Activated naive CD8-positive, alpha-beta T cell treated with anti-CD3 and anti-CD28 coated beads for 36 hours (primary cell): Measurements from ENCODE around the gene SUZ12. TPM values are rescaled to one million over a fixed set of nuclear protein-coding genes. Genes with fewer than 3 reads are reported as not detected.
"Not testable (repeated sequence)": the region's sequence is repeated elsewhere in the genome, so short reads cannot be mapped to it uniquely, and the experiment has no call there.

Source experiments
- DNase-seq: peaks from one replicate; pipeline ENCODE4 v3.0.0; 2021
- H3K27ac Mint-ChIP-seq: one replicate; pipeline ENCODE4 v1.8.0; 2022; ENCODE audit warnings: mild to moderate bottlenecking, moderate library complexity, mixed read lengths
- H3K27me3 Mint-ChIP-seq: one replicate; pipeline ENCODE4 v1.8.0; 2022; ENCODE audit warnings: mild to moderate bottlenecking, mixed read lengths
- H3K36me3 Mint-ChIP-seq: one replicate; pipeline ENCODE4 v1.8.0; 2021; ENCODE audit warnings: mild to moderate bottlenecking, mixed read lengths
- H3K4me1 Mint-ChIP-seq: one replicate; pipeline ENCODE4 v1.8.0; 2021; ENCODE audit warnings: mixed read lengths
- H3K4me3 Mint-ChIP-seq: one replicate; pipeline ENCODE4 v1.8.0; 2022; ENCODE audit warnings: mild to moderate bottlenecking, moderate library complexity, mixed read lengths
- H3K9me3 Mint-ChIP-seq: one replicate; pipeline ENCODE4 v1.8.0; 2022; ENCODE audit warnings: mixed read lengths
- total RNA-seq, 2 experiments: library from RNA; stranded (reverse); gene quantifications; one replicate each; pipeline ENCODE4 v1.2.3, GENCODE V29; 2021

Gene SUZ12
- total RNA-seq, 2 experiments from 2014 or later = 79.1 to 85.0 TPM

DNA sequence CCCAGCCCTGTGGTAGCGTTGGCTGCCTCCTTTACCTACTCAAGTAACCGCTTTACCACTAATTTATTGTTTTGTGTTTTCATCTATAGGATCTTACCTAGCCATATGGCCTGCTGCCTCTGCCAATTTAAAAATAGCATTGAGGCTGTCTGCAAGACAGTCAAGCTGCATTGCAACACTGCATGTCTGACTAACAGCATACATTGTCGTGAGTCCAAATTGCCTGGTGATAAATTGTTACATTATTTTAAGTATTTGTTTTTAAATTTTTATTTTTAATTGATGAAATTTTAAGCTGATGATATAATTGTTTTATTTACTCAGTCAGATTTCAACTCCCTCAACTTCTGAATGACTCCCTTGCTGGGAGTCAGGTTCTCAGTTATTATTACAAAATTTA is 108.8 kb downstream of the SUZ12 start:
- H3K9me3 Mint-ChIP-seq, DNase-seq, H3K36me3 Mint-ChIP-seq, H3K27ac Mint-ChIP-seq, H3K4me3 Mint-ChIP-seq, H3K27me3 Mint-ChIP-seq, H3K4me1 Mint-ChIP-seq: not testable (repeated sequence)

DNA sequence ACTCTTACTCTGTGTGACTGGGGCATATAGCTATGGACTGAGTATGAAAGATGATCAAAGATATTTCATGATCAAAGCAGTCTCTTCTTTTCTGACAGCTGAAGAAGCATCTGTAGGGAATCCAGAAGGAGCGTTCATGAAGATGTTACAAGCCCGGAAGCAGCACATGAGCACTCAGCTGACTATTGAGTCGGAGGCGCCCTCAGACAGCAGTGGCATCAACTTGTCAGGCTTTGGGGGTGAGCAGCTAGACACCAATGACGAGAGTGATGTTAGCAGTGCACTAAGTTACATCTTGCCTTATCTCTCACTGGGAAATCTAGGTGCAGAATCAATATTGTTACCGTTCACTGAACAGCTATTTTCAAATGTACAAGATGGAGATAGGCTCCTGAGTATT is 110.9 kb downstream of the SUZ12 start:
- H3K4me1 Mint-ChIP-seq, DNase-seq, H3K4me3 Mint-ChIP-seq, H3K27ac Mint-ChIP-seq, H3K27me3 Mint-ChIP-seq, H3K36me3 Mint-ChIP-seq, H3K9me3 Mint-ChIP-seq: not testable (repeated sequence)

Other genes starting within 250 kb of the SUZ12 start
- gene COPRS, start 77.8 kb upstream of the SUZ12 start, total RNA-seq = 10 to 100 TPM; 68.3 to 69.8 TPM
- 100 to 1,000 TPM; 167 to 171 TPM for gene UTP6, start 35.3 kb upstream of the SUZ12 start, total RNA-seq
- 10 to 100 TPM; 11.3 to 12.2 TPM for gene LRRC37B, start 70.4 kb downstream of the SUZ12 start, total RNA-seq
- gene RHOT1, start 205.5 kb downstream of the SUZ12 start, total RNA-seq = 10 to 100 TPM; 22.8 to 22.9 TPM